ENCODE results near the gene RARRES1. TPM values are rescaled to one million over a fixed set of nuclear protein-coding genes. Genes with fewer than 3 reads are reported as not detected.

RARRES1 gene
- total RNA-seq, 2 experiments from 2014 or later = not detected

DNA sequence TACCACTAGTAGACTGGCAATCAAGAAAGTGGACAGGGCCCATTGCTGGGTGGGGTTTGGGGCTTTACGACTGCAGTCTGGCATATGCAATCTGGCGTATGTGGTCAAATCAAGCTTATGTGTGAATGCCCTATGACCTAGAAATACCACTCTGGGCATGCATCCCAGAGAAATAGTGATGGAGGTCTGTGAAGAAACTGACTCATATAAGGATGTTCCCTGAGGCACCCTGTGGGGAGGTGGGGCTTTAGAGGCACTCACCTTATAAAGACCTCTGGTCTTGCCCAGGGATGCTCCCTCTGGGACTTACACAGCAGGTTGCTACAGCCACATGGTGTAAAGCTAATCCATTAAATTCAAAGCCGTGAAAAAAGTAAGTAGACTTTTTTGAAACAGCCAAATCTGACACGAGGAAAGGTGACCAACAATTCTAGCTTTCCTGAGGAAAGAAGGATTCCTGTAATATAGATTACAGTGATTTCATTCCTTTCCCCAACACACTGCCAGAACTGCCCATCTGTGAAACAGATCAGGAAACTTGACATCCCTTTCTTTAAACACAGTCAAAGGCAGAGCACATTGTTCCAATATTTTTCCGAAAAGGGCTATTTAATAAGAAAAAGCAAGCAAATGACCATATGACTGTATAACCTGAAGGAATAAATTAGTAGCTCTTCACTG, 13.6 kb downstream of the RARRES1 start:
- DNase-seq = no peak
- peaks cover 24% of the 10 kb centered on the region for H3K4me1 ChIP-seq (ENCODE audit: insufficient read depth, low read length)
- ChIA-PET CTCF (no interaction called here), POLR2A (interaction anchor here (2.5 kb wide), 1 partner anchor 9 kb away, joined by 6 read pairs; no protein-coding TSS in a partner anchor)
- H3K4me3 ChIP-seq (ENCODE audit: low read length) = no peak overlapping the region
- no peaks in the 10 kb centered on the region for H3K9me3 ChIP-seq (ENCODE audit: control insufficient read depth in 1 of 2, insufficient read depth in 1 of 2, low read length in 2 of 2)
- no peak overlapping the region for H3K27ac ChIP-seq (ENCODE audit: low read depth in 1 of 2, low read length in 2 of 2)
- TF ChIP-seq, protein P1, sequence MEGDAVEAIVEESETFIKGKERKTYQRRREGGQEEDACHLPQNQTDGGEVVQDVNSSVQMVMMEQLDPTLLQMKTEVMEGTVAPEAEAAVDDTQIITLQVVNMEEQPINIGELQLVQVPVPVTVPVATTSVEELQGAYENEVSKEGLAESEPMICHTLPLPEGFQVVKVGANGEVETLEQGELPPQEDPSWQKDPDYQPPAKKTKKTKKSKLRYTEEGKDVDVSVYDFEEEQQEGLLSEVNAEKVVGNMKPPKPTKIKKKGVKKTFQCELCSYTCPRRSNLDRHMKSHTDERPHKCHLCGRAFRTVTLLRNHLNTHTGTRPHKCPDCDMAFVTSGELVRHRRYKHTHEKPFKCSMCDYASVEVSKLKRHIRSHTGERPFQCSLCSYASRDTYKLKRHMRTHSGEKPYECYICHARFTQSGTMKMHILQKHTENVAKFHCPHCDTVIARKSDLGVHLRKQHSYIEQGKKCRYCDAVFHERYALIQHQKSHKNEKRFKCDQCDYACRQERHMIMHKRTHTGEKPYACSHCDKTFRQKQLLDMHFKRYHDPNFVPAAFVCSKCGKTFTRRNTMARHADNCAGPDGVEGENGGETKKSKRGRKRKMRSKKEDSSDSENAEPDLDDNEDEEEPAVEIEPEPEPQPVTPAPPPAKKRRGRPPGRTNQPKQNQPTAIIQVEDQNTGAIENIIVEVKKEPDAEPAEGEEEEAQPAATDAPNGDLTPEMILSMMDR (IDR thresholded peaks at IDR 0.05) = no peak
- no peaks in the 10 kb centered on the region for H3K36me3 ChIP-seq (ENCODE audit: insufficient read depth, low read length)
- no peaks in the 10 kb centered on the region for H3K27me3 ChIP-seq (ENCODE audit: control insufficient read depth in 1 of 2, insufficient read depth in 2 of 2, low read length in 2 of 2)
- peaks cover 35% of the 10 kb centered on the region for H3K4me1 Mint-ChIP-seq (ENCODE audit: low read depth)
- no peaks in the 10 kb centered on the region for H3K9me3 Mint-ChIP-seq
- no peak for ATAC-seq (ENCODE audit: poor library complexity)
- peaks cover 24% of the 10 kb centered on the region for H3K36me3 Mint-ChIP-seq (ENCODE audit: low read depth)
- H3K27me3 Mint-ChIP-seq = no peaks in the 10 kb centered on the region
- no peak overlapping the region for H3K4me3 Mint-ChIP-seq
- H3K27ac Mint-ChIP-seq = no peak overlapping the region
- intact Hi-C loops (cut with DNase I, micrococcal nuclease) = no loop called here

DNA sequence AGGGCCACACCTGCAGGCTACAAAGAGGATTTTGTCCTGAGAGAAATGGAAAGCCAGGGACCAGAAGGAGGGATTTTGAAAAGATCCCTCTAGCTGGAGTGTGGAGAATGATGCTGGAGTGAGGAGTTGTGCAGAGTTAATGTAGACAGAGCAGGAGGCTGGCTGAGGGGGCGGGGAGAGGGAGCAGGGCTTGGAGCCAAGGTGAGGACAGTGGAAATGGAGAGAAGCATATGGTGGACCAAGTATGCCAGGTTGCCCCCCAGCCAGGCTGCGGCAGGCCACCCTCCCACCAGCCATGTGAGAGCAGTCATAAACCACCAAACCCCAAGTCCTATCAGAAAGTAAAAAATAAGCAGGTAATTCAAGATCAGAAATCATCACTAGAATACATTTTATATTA, 14.7 kb downstream of the RARRES1 start:
- CTCF ChIA-PET = no interaction called here
- DNase-seq (no peak), ATAC-seq (ENCODE audit: poor library complexity) (no peak)
- Histone ChIP-seq H3K9me3 (ENCODE audit: control insufficient read depth in 1 of 2, insufficient read depth in 1 of 2, low read length in 2 of 2) (no peaks in the 10 kb centered on the region), H3K27me3 (ENCODE audit: control insufficient read depth in 1 of 2, insufficient read depth in 2 of 2, low read length in 2 of 2) (no peaks in the 10 kb centered on the region), H3K4me3 (ENCODE audit: low read length) (no peak overlapping the region), H3K27ac (ENCODE audit: low read depth in 1 of 2, low read length in 2 of 2) (no peak overlapping the region), H3K4me1 (ENCODE audit: insufficient read depth, low read length) (peaks cover 13% of the 10 kb centered on the region), H3K36me3 (ENCODE audit: insufficient read depth, low read length) (peaks cover 3% of the 10 kb centered on the region)
- POLR2A ChIA-PET = interaction anchor here (2.5 kb wide), 1 partner anchor 10 kb away, joined by 6 read pairs; no protein-coding TSS in a partner anchor
- H3K9me3 Mint-ChIP-seq = no peaks in the 10 kb centered on the region
- TF ChIP-seq, protein P1 (IDR thresholded peaks at IDR 0.05) = no peak
- peaks cover 32% of the 10 kb centered on the region for H3K36me3 Mint-ChIP-seq (ENCODE audit: low read depth)
- intact Hi-C loops (cut with DNase I, micrococcal nuclease) = no loop called here
- H3K27ac Mint-ChIP-seq = no peak overlapping the region
- no peaks in the 10 kb centered on the region for H3K27me3 Mint-ChIP-seq
- no peak overlapping the region for H3K4me3 Mint-ChIP-seq
- H3K4me1 Mint-ChIP-seq (ENCODE audit: low read depth) = peaks cover 24% of the 10 kb centered on the region

DNA sequence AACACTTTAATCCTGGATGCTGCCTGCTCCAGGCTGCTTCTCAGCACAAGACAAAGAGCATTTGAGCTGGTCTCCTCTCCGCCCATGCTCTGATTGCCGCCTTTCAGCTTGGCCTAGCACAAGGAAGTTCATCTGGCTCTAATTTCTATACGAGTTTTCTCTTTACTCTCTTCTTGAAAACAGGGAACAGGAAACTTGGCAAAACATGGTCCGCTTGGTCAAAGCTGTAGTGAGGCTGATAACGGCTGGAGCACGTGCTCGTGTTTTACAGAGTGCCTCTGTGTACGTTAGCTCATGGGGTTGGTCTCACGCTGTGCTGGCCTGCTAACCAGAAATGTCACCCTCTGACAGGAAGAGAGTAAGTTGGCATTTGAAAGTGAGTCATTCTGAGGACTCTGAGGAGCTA, 19.2 kb downstream of the RARRES1 start:
- no peaks in the 10 kb centered on the region for H3K27me3 ChIP-seq (ENCODE audit: control insufficient read depth in 1 of 2, insufficient read depth in 2 of 2, low read length in 2 of 2)
- Mint-ChIP-seq H3K36me3 (ENCODE audit: low read depth) (peaks cover 74% of the 10 kb centered on the region), H3K27ac (no peak overlapping the region), H3K4me3 (no peak overlapping the region), H3K27me3 (no peaks in the 10 kb centered on the region), H3K9me3 (no peaks in the 10 kb centered on the region), H3K4me1 (ENCODE audit: low read depth) (no peaks in the 10 kb centered on the region)
- H3K36me3 ChIP-seq (ENCODE audit: insufficient read depth, low read length) = peaks cover 9% of the 10 kb centered on the region
- no peak for ATAC-seq (ENCODE audit: poor library complexity)
- H3K9me3 ChIP-seq (ENCODE audit: control insufficient read depth in 1 of 2, insufficient read depth in 1 of 2, low read length in 2 of 2) = no peaks in the 10 kb centered on the region
- TF ChIP-seq, protein P1 (IDR thresholded peaks at IDR 0.05) = no peak
- H3K27ac ChIP-seq (ENCODE audit: low read depth in 1 of 2, low read length in 2 of 2) = no peak overlapping the region
- DNase-seq = no peak
- intact Hi-C loops (cut with DNase I, micrococcal nuclease) = no loop called here
- H3K4me3 ChIP-seq (ENCODE audit: low read length) = no peak overlapping the region
- CTCF ChIA-PET = interaction anchor here (2.7 kb wide), 1 partner anchor 14 kb away, joined by 9 read pairs; no protein-coding TSS in a partner anchor
- H3K4me1 ChIP-seq (ENCODE audit: insufficient read depth, low read length) = no peaks in the 10 kb centered on the region
- POLR2A ChIA-PET = no interaction called here
